Inferior parietal cortex (tissue), 1 donor: ENCODE measurements around the gene GATD1.

Source experiments
- DNase-seq: peaks from one replicate; pipeline ENCODE4 v3.0.0-alpha.2; 2016; ENCODE audit errors: extremely low spot score

The GATD1 gene

DNA sequence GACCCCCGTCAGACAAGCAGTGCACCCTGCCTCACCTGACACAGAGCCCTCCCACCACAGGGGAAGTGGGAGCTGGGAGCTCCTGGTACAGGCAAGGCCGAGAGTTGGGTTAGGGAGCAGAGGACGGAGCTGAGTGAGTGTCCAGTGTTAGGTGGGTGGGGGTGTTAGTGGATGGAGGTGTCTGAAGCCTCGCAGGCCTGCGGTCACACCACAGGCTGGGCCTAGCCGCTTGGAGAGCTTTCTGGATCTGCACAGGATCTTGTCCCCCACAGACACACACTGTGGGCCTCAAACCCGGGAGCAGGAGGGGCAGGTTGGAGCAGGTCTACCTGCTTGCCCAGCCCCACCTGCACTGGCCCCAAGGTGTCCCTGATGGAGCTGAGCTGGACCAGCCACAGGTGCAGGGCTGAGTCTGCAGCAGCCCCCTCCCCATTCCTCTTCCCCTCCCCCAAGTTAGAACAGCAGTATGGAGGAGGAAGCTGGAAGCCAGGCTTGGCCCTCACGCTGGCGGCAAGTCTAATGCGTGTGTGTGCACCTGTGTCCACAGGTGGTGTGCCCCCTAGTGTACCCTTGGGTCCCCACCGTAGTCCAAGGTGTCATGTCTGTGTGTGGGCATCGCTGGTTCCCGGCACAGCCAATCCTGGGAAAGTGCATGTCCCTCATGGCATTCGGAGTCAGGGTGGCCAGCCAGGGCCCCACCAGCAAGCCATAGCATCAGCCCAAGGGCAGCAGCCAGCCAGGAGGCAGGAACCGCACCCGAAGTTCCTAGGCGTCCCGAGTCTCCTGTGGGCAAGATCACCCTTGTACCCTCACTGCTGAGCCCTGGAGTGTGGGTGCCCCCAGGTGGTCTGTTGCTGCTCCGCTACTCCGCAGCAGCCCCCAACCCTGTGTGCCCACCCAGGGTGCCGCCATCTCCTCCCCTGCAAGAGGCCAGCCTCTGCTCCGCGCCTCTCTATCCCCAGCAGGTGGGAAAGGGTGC is 2.0 kb upstream of the GATD1 start:
- no peak for DNase-seq

DNA sequence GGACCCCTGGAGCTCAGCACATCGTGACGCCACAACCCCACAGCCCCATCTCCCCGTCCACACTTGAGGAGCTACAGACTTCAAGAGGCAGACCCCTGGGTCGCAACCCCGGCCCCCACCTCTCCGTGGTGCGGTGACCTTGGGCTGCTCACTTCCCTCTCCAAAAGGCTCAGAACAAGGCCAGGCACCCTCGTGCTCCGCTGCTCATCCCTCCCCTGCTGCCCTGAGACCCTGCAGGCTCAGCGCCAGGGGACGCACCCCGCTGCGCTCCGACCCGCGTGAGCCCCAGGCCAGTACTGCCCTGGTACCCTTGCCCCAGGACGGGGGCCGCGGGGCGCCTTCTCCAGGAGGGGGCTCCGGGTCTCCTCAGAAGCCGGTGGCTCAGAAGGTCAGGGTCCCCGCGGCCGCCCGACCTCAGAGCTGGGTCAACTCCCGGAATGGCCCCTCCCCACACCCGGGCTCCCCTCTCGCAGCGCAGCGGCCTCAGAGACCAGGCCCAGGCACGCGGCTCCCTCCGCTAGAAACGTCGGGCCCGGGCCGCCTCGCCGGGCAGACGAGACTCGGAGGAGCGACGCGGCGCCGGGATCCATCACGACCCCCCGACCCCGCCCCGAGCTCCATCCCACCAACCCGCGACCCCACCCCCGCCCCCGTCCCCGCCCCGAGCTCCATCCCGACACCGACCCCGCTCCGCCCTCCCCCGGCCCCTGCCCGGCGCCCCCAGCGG is 563 bp downstream of the GATD1 start:
- no peak for DNase-seq

DNA sequence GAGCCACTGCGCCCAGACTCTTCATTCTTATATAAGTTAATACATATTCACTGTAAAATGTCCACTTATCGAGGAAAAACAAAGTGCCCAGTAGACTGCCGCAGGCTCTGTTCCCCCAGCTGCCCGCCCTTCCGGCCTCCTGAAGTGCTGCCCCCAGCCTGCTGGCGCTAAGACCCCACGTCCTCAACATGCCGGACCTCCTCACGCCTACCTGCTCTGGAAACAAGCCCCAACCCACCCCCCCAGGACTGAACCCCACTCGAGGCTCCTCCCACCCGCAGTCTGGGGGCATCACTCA is 1.1 kb downstream of the GATD1 start:
- no peak for DNase-seq

DNA sequence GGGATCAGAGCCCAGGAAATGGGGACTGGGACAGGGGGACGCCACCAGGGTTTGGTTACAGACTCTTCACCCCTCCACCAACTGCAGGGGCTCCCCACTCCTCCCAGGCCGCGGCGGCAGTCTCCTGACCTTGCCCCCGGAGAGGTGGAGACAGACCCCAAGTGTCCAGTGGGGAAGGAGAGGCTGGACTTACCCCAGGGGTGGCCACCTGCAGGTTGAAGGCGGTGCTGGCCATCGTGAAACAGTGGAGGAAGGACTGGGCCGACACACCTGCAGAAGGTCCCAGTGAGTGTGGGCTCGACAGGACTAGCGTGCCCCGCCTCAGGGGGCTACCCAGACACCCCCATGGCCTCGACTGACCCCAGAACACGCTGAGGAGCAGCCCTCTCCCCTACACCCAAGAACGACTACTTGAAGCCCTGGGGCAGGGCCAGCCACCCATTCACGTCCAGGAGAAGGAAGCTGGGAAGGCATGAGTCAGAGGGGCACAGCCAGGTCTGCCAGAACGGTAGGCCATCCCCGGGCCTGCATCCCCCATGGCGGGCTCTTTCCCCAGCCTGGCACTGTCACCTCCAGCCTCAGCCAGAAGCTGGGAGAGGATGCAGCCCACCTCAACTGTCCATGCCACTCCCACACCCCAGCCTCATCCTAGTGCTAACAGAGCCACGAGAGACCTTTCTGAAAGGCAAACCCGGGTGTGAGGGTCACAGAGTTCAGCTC is 2.3 kb downstream of the GATD1 start:
- no peak for DNase-seq

DNA sequence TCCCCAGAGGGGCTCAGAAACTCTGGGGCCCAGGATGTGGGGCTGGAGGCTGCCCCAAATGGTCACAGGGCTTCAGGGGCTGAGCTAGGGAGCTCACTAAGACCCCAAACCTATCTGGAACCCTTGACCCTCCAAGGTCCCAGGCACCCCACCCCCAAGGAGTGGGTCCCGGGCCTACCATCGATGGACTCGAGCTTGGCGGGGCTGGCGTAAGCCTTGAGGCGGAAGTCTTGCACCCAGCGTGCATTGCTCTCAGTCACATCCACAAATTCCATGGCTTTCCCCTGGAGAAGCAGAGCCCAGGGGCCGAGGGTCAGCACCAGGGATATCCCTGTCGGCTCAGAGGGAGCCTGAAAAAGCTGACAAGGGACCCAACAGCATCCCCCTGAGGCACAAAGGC is 3.5 kb downstream of the GATD1 start:
- DNase-seq = no peak

DNA sequence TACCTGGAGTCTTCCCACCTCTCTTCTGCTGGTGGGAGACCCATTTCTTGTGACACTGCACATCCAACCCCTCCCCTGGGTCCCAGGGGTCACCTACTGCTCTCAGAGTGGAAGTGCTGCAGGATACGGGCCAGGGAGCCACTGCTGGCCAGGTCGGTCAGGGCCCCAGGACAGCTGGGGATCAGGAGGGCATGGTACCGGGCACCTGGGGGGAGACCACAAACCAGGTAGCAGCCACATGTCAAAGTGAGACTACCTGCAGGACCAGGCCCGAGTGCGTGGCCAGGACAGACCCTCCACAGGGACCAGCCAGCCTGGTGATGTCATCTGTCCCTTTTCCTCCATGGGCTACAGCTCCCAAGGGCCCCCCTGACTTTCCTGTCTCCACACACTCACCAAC is 3.9 kb downstream of the GATD1 start:
- no peak for DNase-seq

DNA sequence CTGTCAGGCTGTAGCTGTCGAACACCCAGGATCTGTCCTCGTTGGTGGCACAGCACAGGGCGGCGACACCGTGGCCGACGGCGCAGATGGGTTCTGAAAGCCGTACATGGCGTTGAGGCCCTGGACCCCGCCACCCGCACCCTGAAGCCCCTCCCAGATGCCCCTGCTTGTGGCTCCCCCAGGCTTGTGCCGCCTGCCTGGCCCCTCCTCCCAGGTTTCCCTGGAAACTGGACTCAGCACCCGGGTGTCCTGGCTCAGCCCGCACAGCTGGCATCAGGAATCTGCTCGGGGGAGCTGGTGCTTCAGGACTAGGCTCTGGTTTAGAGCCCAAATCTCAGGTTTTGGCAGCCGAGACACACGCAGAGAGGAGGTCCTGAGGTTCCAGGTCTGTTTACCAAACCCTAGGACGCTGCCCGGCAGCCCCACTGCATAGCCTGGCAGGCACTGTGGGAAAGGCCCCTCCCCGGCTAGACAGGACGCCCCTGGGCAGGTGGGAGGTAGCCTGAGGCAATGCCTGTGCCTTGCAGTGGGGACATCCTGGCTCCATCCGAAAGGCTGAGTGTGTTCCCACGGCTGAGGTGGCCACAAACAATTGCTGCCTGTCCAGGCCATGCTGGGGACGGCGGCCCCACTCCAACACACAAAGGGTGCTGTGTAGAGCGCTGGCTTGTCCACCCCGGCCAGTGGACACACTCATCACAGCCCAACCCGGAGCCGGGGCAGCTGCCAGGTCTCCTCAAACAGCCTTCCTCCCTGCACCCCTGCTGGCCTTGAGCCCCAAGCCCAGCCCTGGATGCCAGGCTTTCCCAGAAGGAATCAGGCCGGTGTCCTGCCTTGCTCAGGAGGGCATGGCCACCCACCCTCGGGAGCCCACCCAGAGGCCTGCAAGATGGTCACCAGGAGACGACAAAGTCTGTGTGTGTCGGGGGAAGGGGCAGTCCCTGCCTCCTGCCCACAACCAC is 4.6 kb downstream of the GATD1 start:
- DNase-seq = peak; percentile 75

DNA sequence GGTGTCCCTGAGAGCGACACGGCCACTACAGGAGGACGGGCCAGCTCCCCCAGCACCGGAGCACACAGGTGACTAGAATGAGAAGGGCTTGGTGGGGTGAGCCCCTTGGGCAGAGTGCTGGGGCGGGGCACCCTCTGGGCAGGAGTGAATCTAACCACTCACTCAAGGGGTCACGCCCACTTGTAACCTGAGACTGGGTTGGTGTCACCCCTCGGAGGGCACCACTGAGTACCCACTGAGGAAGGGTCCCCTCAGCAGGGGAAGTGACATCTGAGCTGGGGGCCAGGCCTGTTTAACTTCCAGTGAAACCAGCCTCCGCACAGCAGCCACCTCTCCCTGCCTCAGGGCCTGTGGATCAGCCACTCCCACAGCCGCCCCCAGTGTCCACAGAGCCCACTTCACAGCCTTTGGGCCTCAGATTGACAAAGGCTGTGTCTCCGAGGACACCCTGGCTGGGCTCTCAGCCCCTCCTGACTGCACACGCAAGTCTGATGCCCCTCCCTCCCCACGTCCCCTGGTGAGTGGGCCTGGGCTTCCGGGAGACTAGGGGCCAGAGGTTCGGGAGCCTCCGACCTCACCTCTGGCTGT is 5.6 kb downstream of the GATD1 start:
- DNase-seq = no peak

DNA sequence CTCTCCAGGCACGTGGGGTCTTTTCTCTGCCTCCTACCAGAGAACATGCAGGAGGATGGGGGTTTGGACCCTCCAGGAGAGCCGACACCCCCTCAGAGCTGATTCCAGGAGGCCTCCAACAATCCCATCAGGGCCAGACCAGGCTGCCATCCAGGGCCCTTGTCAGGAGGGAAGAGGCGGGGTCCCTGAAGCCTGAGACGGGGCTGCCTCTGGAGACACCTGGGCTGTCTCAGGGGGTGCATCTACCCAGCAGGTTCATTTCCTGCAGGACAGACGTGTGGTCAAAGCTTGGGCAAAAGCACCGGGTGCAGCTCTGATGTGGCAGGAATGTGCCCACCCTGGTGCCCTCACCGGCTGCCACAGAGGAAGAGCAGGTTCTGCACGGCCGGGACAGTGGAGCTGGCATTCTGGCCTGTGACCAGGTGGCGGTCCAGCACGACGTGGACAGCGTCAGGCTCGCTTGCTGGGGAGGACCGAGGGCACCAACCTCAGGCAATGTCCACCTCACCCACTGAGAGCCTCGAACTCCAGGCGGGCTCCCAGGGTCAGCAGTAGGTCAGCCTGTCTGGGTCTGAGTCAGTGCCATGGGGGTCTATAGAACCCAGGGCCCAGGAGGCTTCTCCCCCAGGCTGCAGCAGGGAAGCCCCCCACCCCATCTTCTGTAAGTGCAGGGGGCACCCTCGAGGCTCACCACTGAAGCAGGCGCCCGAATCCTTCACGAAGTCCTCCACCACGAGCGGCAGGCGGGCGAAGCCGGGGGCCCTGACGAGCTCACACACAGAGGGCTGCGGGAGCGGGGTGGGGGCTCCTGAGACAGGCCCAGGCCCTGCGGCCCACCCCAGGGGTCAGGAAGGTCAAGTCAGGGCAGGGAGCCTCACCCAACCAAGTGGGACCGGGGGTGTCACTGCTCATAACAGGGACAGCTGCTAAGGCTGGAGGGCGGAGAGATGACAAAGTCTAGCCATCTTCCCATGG is 6.4 kb downstream of the GATD1 start:
- DNase-seq = no peak

DNA sequence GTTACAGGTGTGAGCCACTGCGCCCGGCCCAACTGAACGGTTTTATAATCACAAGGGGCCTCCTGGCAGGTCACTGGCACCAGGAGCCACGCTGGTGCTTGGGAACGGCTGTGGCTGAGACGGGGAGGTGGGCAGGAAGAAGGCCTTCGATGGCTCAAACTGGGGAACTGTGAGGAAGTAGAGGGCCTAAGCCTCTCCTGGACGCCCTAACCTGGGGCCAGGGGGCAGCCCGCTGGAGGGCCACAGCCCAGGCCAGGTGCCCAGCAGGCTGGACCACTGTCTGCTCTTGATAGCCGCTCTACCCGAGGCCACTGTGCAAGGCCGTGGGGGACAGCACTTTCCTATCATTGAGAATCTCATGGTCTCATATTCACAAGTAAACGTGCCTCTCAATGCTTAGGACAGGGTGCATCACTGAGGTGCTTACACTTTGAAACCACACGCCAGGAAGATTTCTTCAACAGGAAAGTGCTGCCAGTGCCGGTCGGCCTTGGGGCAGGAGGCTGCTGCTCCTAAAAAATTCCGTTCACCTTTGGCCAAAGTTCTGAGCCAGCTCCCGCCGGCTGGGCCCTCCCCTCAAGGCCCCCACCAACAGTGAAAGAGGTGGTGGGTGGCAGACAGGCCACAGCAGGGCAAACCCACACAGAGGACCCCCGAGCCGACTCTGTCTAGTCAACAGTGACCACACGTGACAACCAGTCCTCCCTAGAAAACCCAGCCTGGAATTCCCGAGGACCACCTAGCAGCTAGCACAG is 7.2 kb downstream of the GATD1 start:
- no peak for DNase-seq

DNA sequence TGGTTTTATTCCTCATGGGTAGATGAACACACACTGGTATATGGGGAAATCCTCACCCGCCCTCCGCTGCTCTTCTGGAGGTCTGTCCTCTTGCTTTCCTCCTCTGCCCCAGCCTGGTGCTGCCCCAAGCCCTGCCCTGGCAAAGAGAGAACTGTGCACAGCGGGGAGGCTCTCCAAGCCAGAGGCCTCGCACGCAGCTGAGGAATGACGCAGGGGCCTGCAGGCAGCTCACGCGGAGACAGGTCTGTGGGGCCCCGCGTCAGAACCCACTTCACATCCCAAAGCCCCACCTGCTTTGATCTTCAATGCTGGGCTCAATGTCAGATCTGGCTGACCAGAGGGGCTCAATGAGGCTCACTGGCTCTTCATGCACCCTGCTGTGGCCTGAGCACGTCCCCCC is 10.0 kb downstream of the GATD1 start:
- DNase-seq = no peak

DNA sequence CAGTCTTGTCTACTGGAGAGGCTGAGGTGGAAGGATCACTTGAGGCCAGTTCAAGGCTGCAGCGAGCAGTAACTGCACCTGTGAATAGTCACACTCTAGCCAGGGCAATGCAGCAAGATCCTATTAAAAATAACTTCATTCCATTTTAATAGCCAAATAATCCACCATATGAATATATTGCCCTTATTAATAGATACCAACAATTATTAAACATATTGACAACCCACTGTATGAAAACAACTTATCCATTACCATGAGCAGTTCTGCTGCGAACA is 10.4 kb downstream of the GATD1 start:
- DNase-seq = no peak

DNA sequence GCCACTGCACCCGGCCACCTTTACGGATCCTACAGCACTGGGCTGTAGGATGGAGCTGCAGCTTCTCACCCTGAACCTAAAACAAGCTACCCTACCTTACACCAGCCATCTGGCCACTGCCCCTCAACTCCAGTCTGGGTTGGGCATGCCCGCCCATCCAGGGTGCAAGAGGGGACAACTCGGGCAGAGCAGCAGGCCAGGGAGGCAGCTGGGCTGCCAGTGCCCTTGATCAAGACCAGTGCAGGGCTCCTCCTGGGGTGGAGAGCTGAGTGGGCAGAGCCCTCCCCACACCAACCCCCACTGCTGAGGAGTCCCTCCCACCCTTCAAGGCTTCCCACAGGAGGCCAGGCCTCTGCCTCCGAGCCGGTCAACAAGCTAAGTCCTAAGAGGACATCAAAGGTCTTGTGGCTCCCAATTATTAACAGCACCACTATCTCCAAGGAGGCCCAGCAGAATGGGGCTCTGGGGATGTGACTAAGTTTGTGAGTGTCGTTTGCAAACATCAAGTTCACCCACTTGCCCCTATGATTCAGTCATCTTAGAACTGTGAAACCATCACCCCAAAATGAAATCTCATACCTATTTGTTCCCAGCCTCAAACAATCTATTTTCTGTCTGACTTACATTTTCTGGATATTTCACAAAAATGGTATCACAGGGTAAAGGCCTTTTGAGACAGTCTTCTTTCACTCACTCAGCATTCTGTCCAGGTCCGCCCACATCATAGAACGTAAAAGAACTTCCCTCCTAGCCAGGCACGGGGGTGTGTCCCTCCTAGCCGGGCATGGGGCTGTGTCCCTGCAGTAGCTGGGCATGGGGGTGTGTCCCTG is 11.0 kb downstream of the GATD1 start:
- DNase-seq = no peak

DNA sequence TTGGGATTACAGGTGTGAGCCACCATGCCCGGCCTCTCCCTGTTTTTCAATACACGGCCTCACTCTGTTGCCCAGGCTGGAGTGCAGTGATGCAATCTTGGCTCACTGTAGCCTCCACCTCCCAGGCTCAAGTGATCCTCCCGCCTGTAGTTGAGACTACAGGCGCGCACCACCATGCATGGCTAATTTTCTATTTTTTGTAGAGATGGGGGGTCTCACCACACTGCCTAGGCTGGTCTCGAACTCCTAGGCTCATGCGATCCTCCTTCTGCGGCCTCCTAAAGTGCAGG is 11.5 kb downstream of the GATD1 start:
- DNase-seq = no peak

DNA sequence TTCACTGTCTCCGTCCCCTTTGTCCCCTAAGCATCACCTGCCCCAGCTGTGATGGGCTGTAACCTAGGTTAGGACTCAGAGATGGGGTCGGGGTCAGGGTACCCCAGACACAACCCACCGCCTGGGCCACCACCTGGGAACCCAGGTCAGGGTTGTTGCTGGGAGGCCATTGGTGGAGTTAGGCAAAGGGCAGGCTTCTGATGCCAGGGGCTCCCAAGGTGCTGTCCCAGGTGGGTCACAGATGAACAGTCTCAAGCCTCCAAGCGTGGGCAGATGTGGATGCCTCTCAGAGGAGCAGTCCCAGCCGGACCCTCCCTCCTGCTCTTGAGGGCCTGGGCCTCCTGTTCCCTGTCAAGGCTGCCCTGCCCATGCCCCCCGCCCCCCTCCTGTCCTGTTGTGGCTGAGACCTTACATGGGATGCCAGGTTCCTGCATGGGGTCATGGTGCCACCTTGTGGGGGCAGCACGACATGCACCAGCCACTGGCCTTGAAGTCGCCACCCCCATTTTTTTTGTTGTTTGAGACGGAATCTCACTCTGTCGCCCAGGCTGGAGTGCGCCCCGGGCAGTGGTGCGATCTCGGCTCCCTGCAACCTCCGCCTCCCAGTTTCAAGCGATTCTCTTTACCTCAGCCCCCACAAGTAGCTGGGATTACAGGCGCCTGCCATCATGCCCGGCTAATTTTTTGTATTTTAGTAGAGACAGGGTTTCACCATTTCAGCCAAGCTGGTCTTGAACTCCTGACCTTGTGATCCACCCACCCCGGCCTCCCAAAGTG is 12.1 kb downstream of the GATD1 start:
- no peak for DNase-seq

DNA sequence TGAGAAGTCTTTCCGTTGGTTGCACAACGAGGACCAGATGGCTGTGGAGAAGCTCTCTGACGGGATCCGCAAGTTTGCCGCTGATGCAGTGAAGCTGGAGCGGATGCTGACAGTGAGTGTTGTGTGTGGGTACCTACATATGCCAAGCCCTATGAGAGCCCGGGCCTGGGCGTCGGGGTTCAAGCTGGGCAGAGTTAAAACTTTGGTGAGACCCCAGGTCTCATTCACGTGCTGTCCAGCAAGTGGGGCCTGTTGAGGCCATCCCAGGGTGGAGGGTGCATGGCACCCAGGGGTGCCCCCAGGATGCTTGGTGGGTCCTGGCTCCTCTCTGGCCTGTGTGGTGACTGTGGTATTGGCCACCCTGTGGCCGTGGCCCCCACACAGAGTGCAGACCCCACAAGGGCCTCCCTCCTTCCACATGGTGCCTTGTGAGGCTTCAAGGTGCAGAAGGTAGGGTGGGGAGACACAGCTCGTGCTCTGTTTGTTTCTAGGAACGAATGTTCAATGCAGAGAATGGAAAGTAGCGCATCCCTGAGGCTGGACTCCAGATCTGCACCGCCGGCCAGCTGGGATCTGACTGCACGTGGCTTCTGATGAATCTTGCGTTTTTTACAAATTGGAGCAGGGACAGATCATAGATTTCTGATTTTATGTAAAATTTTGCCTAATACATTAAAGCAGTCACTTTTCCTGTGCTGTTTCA is 12.8 kb downstream of the GATD1 start:
- DNase-seq = no peak
